ENCODE measurements around the gene GPATCH1.

GPATCH1 gene

DNA sequence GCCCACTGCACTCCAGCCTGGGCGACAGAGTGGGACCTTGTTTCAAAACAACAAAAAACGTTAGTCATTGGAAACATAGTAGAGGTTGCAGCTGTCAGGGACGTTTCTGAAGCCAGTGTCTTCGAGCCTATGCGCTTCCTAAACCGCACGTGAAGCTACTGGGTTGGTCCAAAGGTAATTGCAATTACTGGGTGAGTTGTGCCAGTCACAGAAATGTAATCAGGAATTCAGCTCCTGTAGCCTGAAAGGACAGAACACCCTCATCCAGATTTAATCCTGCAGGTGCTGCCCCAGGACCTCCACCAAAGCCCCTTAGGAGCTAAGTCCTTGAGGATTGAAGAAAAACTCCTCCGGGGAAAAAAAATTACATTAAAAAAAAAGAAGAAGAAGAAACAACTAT is 13.9 kb upstream of the GPATCH1 start:
- TF ChIP-seq POLR2AphosphoS5 (IDR thresholded peaks at IDR 0.05; ENCODE audit: borderline replicate concordance, low read depth, low read length), result no peak
- TF ChIP-seq EZH2 (IDR thresholded peaks at IDR 0.05), result no peak
- no peak for TF ChIP-seq FOXP2 (optimal IDR thresholded peaks at IDR 0.05; ENCODE audit: control extremely low read depth, extremely low read length, insufficient read depth)
- peak overlapping the region; percentile 70 for H3K27ac ChIP-seq
- no peak overlapping the region for H3K9ac ChIP-seq (ENCODE audit: insufficient read length)
- H3K4me3 ChIP-seq, result no peak overlapping the region
- DNase-seq (ENCODE audit: low read depth, low spot score), result no peak
- no peaks in the 10 kb centered on the region for H3K9me3 ChIP-seq (ENCODE audit: low read depth, low read length)
- H3K36me3 ChIP-seq (ENCODE audit: insufficient read depth, low read length), result no peaks in the 10 kb centered on the region

DNA sequence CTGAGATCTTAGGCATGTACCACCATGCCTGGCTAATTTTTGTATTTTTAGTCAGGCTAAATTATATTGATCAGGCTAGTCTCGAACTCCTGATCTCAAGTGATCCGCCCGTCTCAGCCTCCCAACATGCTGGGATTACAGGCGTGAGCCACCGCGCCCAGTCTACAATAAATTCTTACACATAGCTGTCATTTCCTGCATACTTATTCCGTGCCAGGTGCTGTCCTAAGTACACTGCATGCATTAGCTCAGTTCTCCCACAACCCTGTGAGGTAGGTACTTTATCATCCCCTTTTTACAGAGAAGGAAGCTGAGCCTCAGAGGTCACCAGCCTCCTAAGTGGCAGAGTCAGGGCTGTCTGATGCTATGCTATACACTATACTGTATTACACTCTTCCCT is 9.1 kb upstream of the GPATCH1 start:
- no peak for TF ChIP-seq POLR2AphosphoS5 (IDR thresholded peaks at IDR 0.05; ENCODE audit: borderline replicate concordance, low read depth, low read length)
- TF ChIP-seq FOXP2 (optimal IDR thresholded peaks at IDR 0.05; ENCODE audit: control extremely low read depth, extremely low read length, insufficient read depth), result no peak
- TF ChIP-seq EZH2 (IDR thresholded peaks at IDR 0.05), result no peak
- no peak overlapping the region for H3K27ac ChIP-seq
- H3K9ac ChIP-seq (ENCODE audit: insufficient read length), result no peak overlapping the region
- no peaks in the 10 kb centered on the region for H3K36me3 ChIP-seq (ENCODE audit: insufficient read depth, low read length)
- H3K4me3 ChIP-seq, result no peak overlapping the region
- H3K9me3 ChIP-seq (ENCODE audit: low read depth, low read length), result no peaks in the 10 kb centered on the region
- no peak for DNase-seq (ENCODE audit: low read depth, low spot score)

DNA sequence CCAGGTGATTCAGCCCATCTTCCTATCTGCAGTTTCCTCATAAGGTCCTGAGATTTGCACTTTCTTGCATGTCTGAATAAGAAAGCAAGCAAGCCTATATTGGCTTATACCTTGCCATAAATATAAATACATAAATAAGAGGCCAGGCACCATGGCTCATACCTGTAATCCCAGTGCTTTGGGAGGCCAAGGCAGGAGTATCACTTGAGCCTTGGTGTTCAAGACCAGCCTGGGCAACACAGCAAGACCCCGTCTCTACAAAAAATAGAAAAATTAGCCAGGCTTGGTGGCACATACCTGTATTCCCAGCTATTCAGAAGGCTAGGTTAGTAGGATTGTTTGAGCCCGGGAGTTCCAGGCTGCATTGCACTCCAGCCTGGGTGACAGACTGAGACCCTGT is 5.5 kb upstream of the GPATCH1 start:
- Histone ChIP-seq H3K36me3 (ENCODE audit: insufficient read depth, low read length) (no peaks in the 10 kb centered on the region), H3K9ac (ENCODE audit: insufficient read length) (no peak overlapping the region), H3K27ac (no peak overlapping the region), H3K4me3 (no peak overlapping the region), H3K9me3 (ENCODE audit: low read depth, low read length) (no peaks in the 10 kb centered on the region)
- no peak for DNase-seq (ENCODE audit: low read depth, low spot score)
- no peak for TF ChIP-seq POLR2AphosphoS5 (IDR thresholded peaks at IDR 0.05; ENCODE audit: borderline replicate concordance, low read depth, low read length)
- TF ChIP-seq EZH2 (IDR thresholded peaks at IDR 0.05), result no peak
- TF ChIP-seq FOXP2 (optimal IDR thresholded peaks at IDR 0.05; ENCODE audit: control extremely low read depth, extremely low read length, insufficient read depth), result no peak

DNA sequence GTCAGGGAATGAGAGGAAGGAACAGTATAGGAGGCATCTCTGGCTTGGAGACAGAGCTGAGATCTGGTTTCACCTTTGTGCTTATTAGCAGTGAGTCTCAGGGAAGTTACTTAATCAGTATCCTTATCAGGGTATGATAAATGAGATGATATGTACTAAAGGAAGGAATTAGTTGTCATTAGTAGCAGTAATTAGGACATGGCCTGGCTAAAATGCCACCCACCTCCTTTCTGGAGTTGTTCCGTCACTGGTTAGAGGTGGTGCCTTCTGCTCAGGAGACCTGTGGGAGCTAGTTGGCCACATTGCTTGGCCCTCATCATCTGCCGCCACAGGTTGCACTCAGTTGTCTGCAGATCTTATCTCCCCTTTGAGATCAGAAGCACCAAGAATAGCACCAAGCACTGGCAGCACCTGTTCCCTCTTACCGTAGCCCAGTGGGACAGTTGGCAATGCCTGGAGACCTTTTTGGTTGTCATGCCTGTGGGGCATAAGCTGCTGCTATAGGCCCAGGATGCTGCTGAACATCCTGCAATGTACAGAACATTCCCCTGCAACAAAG is 4.7 kb downstream of the GPATCH1 start:
- no peak for DNase-seq (ENCODE audit: low read depth, low spot score)
- no peak overlapping the region for H3K4me3 ChIP-seq
- H3K27ac ChIP-seq, result no peak overlapping the region
- H3K9ac ChIP-seq (ENCODE audit: insufficient read length), result no peak overlapping the region
- no peaks in the 10 kb centered on the region for H3K9me3 ChIP-seq (ENCODE audit: low read depth, low read length)
- TF ChIP-seq POLR2AphosphoS5 (IDR thresholded peaks at IDR 0.05; ENCODE audit: borderline replicate concordance, low read depth, low read length) (no peak), EZH2 (IDR thresholded peaks at IDR 0.05) (no peak), FOXP2 (optimal IDR thresholded peaks at IDR 0.05; ENCODE audit: control extremely low read depth, extremely low read length, insufficient read depth) (no peak)
- H3K36me3 ChIP-seq (ENCODE audit: insufficient read depth, low read length), result peaks cover 20% of the 10 kb centered on the region

DNA sequence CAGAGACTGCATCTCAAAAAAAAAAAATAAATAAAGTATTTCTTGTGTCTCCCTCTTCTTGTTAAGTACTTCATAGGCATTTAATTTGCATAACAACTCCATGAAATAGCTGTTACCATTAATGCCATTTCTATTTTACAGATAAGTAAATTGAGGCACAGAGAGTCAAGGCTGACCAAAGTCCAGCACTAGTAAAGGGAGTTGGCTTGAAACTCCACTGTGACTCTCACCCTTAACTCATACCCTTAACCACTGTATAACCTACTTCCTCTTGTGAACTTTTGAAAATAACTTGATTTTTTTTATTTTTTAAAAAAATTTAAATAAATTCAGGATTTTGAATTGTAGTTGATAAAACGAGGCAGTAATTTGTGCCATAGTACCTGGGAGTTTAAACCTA is 6.0 kb downstream of the GPATCH1 start:
- H3K4me3 ChIP-seq, result no peak overlapping the region

GRCh38 chr19:33089010-33089409 is 8.0 kb downstream of the GPATCH1 start:
- Histone ChIP-seq H3K9ac (ENCODE audit: insufficient read length) (no peak overlapping the region), H3K4me3 (no peak overlapping the region), H3K36me3 (ENCODE audit: insufficient read depth, low read length) (peaks cover 36% of the 10 kb centered on the region), H3K9me3 (ENCODE audit: low read depth, low read length) (no peaks in the 10 kb centered on the region), H3K27ac (no peak overlapping the region)
- TF ChIP-seq EZH2 (IDR thresholded peaks at IDR 0.05) (no peak), POLR2AphosphoS5 (IDR thresholded peaks at IDR 0.05; ENCODE audit: borderline replicate concordance, low read depth, low read length) (no peak), FOXP2 (optimal IDR thresholded peaks at IDR 0.05; ENCODE audit: control extremely low read depth, extremely low read length, insufficient read depth) (no peak)
- no peak for DNase-seq (ENCODE audit: low read depth, low spot score)

More for the DNA sequence above, 6.0 kb downstream of the GPATCH1 start:
- Histone ChIP-seq H3K9ac (ENCODE audit: insufficient read length) (no peak overlapping the region), H3K36me3 (ENCODE audit: insufficient read depth, low read length) (peaks cover 22% of the 10 kb centered on the region), H3K9me3 (ENCODE audit: low read depth, low read length) (no peaks in the 10 kb centered on the region), H3K27ac (no peak overlapping the region)
- DNase-seq (ENCODE audit: low read depth, low spot score), result no peak
- no peak for TF ChIP-seq FOXP2 (optimal IDR thresholded peaks at IDR 0.05; ENCODE audit: control extremely low read depth, extremely low read length, insufficient read depth)
- no peak for TF ChIP-seq EZH2 (IDR thresholded peaks at IDR 0.05)
- no peak for TF ChIP-seq POLR2AphosphoS5 (IDR thresholded peaks at IDR 0.05; ENCODE audit: borderline replicate concordance, low read depth, low read length)

DNA sequence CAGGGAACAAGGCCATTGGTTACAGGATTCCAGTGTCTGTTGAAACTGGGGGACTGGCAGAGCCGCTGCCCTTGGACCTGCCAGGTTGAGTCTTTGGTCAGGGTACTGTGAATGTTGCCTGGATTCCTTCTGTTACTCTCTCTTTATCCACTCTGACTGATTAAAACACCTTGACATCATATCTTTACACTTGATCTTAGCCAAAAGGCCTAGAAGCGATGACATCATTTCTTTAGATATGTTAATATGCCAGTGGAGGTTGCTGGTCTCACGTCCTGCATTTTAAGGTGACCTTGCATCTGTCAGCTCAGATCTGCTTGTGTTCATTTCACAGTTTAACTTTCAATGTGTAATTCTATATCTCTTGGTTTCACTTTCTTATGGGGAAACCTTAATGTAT is 9.2 kb downstream of the GPATCH1 start:
- no peak overlapping the region for H3K27ac ChIP-seq
- H3K9ac ChIP-seq (ENCODE audit: insufficient read length), result no peak overlapping the region
- H3K9me3 ChIP-seq (ENCODE audit: low read depth, low read length), result no peaks in the 10 kb centered on the region
- TF ChIP-seq POLR2AphosphoS5 (IDR thresholded peaks at IDR 0.05; ENCODE audit: borderline replicate concordance, low read depth, low read length) (no peak), EZH2 (IDR thresholded peaks at IDR 0.05) (no peak), FOXP2 (optimal IDR thresholded peaks at IDR 0.05; ENCODE audit: control extremely low read depth, extremely low read length, insufficient read depth) (no peak)
- DNase-seq (ENCODE audit: low read depth, low spot score), result no peak
- no peak overlapping the region for H3K4me3 ChIP-seq
- peaks cover 45% of the 10 kb centered on the region for H3K36me3 ChIP-seq (ENCODE audit: insufficient read depth, low read length)

GRCh38 chr19:33093420-33094210 is 12.6 kb downstream of the GPATCH1 start:
- Histone ChIP-seq H3K4me3 (no peak overlapping the region), H3K27ac (no peak overlapping the region), H3K9ac (ENCODE audit: insufficient read length) (no peak overlapping the region), H3K36me3 (ENCODE audit: insufficient read depth, low read length) (peaks cover 67% of the 10 kb centered on the region), H3K9me3 (ENCODE audit: low read depth, low read length) (no peaks in the 10 kb centered on the region)
- DNase-seq (ENCODE audit: low read depth, low spot score), result no peak
- TF ChIP-seq FOXP2 (optimal IDR thresholded peaks at IDR 0.05; ENCODE audit: control extremely low read depth, extremely low read length, insufficient read depth) (no peak), EZH2 (IDR thresholded peaks at IDR 0.05) (no peak), POLR2AphosphoS5 (IDR thresholded peaks at IDR 0.05; ENCODE audit: borderline replicate concordance, low read depth, low read length) (no peak)
